HepG2 (cell line): ENCODE measurements around the gene TROAP. TPM values are rescaled to one million over a fixed set of nuclear protein-coding genes. Genes with fewer than 3 reads are reported as not detected.
A peak's percentile ranks its signal among the peaks of the same experiment; 100 is the strongest.

Experiments
- CAMTA2 ChIP-seq: sonication (generic); formaldehyde crosslinking; IDR thresholded peaks from 2 replicates; pipeline ENCODE4 v1.4.0; 2020; ENCODE audit warnings: mild to moderate bottlenecking, missing genetic modification reagents, borderline replicate concordance
- CBX5 ChIP-seq: sonication (generic); formaldehyde crosslinking; IDR thresholded peaks from 2 replicates; pipeline ENCODE4 v1.4.0; 2020; ENCODE audit warnings: missing genetic modification reagents, borderline replicate concordance
- NFE2L1 ChIP-seq: sonication (generic); formaldehyde crosslinking; IDR thresholded peaks from 2 replicates; pipeline ENCODE4 v1.4.0; 2020; ENCODE audit warnings: missing genetic modification reagents, mild to moderate bottlenecking, borderline replicate concordance
- RAD21 ChIP-seq: fragments of 450-650 bp; formaldehyde crosslinking; IDR thresholded peaks from 2 replicates; pipeline ENCODE4 v1.5.0; 2020; ENCODE audit warnings: mild to moderate bottlenecking
- ZBTB38 ChIP-seq: sonication (generic); formaldehyde crosslinking; IDR thresholded peaks from 2 replicates; pipeline ENCODE4 v1.5.1; 2020; ENCODE audit warnings: mild to moderate bottlenecking, missing genetic modification reagents
- ZNF335 ChIP-seq: sonication (generic); formaldehyde crosslinking; IDR thresholded peaks from 2 replicates; pipeline ENCODE4 v1.4.0; 2020; ENCODE audit warnings: missing genetic modification reagents
- ZNF44 ChIP-seq: sonication (generic); formaldehyde crosslinking; IDR thresholded peaks from 2 replicates; pipeline ENCODE4 v1.5.1; 2020; ENCODE audit warnings: mild to moderate bottlenecking, missing genetic modification reagents
- ZNF563 ChIP-seq: sonication (generic); formaldehyde crosslinking; IDR thresholded peaks from 2 replicates; pipeline ENCODE4 v1.8.0; 2022; ENCODE audit warnings: mild to moderate bottlenecking, moderate library complexity, missing genetic modification reagents
- polyA plus RNA-seq, 8 experiments: library from polyadenylated mRNA; depleted of rRNA in 3 of 8; stranded (reverse) in 7 of 8; unstranded in 1 of 8; fragments of >200 nt; fragmentation: Illumina TruSeq in 4 of 8; extraction: Trizol in 4 of 8; gene quantifications; 2 replicates each; pipeline versions ENCODE4 v1.2.1 to v1.2.3, GENCODE V29; 2011 to 2016; ENCODE audit warnings: low read depth in 4 of 8, missing spikeins in 1 of 8, mixed read lengths in 1 of 8; ENCODE audit not compliant: insufficient read depth in 1 of 8
- total RNA-seq, 5 experiments: library from RNA; depleted of rRNA; stranded (reverse); fragments of >200 nt; fragmentation: Illumina TruSeq; extraction: Trizol; gene quantifications; 2 replicates each; pipeline ENCODE4 v1.2.3, GENCODE V29; 2016; ENCODE audit warnings: low read depth in 1 of 5
- TF ChIP-seq, protein P1 (sequence below): sonication (generic); formaldehyde crosslinking; IDR thresholded peaks from 2 replicates; pipeline ENCODE4 v1.5.0; 2020; ENCODE audit warnings: mild to moderate bottlenecking, missing genetic modification reagents, borderline replicate concordance
- TF ChIP-seq, protein P2 (sequence below): fragments of 450-650 bp; IDR thresholded peaks from 2 replicates; pipeline ENCODE4 v1.6.1; 2017; ENCODE audit warnings: mild to moderate bottlenecking
- TF ChIP-seq, protein P3 (sequence below): sonication (generic); formaldehyde crosslinking; IDR thresholded peaks from 2 replicates; pipeline ENCODE4 v1.4.0; 2020; ENCODE audit warnings: mild to moderate bottlenecking, missing genetic modification reagents, borderline replicate concordance

Gene TROAP
- total and polyA plus RNA-seq, 2 of the 13 experiments (the other 11 are each of a cell fraction or from before 2014, with no cell fraction given), result 22.5 to 30.9 TPM

DNA sequence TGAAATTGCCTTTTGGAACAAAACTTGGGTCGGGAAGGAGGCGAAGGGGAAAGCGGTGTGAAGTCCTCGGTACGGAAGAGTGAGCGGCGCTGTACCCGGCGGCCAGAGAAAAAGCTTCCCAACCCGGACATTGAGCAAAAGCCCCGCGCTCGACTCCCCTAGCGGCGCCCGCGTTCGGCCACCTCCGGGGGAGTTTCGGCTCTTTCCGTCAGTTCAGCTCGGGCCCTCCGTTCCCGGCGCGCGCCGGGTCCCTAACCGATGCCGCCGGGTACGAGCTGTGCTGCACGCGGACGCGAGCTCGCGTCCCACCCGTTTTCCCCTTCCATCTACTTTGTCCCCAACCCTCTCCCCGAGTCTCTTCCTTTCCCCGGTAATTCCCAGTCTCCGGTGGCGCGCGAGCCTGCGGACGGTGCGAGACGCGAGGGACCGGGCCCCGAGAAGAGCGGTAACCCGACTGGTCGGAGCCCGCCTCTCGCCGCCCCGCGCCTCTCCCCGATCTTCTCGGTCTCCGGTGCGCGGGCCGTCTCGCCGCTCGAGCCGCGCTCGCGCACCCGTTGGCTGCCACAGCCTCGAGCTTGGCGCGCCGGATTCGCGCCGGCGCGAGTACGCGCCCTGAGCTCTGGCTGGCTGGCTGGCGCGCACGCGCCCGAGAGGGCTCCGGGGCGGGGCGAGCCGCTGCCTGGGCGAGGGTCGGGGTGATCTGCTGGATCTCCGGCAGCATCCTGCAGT, 43.8 kb downstream of the TROAP start (continued):
- TF ChIP-seq, protein P1, sequence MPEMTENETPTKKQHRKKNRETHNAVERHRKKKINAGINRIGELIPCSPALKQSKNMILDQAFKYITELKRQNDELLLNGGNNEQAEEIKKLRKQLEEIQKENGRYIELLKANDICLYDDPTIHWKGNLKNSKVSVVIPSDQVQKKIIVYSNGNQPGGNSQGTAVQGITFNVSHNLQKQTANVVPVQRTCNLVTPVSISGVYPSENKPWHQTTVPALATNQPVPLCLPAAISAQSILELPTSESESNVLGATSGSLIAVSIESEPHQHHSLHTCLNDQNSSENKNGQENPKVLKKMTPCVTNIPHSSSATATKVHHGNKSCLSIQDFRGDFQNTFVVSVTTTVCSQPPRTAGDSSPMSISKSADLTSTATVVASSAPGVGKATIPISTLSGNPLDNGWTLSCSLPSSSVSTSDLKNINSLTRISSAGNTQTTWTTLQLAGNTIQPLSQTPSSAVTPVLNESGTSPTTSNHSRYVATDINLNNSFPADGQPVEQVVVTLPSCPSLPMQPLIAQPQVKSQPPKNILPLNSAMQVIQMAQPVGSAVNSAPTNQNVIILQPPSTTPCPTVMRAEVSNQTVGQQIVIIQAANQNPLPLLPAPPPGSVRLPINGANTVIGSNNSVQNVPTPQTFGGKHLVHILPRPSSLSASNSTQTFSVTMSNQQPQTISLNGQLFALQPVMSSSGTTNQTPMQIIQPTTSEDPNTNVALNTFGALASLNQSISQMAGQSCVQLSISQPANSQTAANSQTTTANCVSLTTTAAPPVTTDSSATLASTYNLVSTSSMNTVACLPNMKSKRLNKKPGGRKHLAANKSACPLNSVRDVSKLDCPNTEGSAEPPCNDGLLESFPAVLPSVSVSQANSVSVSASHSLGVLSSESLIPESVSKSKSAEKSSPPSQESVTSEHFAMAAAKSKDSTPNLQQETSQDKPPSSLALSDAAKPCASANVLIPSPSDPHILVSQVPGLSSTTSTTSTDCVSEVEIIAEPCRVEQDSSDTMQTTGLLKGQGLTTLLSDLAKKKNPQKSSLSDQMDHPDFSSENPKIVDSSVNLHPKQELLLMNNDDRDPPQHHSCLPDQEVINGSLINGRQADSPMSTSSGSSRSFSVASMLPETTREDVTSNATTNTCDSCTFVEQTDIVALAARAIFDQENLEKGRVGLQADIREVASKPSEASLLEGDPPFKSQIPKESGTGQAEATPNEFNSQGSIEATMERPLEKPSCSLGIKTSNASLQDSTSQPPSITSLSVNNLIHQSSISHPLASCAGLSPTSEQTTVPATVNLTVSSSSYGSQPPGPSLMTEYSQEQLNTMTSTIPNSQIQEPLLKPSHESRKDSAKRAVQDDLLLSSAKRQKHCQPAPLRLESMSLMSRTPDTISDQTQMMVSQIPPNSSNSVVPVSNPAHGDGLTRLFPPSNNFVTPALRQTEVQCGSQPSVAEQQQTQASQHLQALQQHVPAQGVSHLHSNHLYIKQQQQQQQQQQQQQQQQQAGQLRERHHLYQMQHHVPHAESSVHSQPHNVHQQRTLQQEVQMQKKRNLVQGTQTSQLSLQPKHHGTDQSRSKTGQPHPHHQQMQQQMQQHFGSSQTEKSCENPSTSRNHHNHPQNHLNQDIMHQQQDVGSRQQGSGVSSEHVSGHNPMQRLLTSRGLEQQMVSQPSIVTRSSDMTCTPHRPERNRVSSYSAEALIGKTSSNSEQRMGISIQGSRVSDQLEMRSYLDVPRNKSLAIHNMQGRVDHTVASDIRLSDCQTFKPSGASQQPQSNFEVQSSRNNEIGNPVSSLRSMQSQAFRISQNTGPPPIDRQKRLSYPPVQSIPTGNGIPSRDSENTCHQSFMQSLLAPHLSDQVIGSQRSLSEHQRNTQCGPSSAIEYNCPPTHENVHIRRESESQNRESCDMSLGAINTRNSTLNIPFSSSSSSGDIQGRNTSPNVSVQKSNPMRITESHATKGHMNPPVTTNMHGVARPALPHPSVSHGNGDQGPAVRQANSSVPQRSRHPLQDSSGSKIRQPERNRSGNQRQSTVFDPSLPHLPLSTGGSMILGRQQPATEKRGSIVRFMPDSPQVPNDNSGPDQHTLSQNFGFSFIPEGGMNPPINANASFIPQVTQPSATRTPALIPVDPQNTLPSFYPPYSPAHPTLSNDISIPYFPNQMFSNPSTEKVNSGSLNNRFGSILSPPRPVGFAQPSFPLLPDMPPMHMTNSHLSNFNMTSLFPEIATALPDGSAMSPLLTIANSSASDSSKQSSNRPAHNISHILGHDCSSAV, result no peak
- TF ChIP-seq CBX5 (CRISPR knock-in tag) (no peak), CAMTA2 (CRISPR knock-in tag) (no peak), ZNF563 (CRISPR knock-in tag) (0 out of 2 replicates have a peak, but pooled peaks have one; percentile 78), ZNF44 (no peak), NFE2L1 (CRISPR knock-in tag) (no peak), ZNF335 (CRISPR knock-in tag) (peak; percentile 54; the same call in 1 of the 2 replicates), ZBTB38 (CRISPR knock-in tag) (no peak; the same call in 1 of the 2 replicates), RAD21 (CRISPR knock-in tag) (peak; percentile 55; the same call in 1 of the 2 replicates)
- TF ChIP-seq, protein P2, sequence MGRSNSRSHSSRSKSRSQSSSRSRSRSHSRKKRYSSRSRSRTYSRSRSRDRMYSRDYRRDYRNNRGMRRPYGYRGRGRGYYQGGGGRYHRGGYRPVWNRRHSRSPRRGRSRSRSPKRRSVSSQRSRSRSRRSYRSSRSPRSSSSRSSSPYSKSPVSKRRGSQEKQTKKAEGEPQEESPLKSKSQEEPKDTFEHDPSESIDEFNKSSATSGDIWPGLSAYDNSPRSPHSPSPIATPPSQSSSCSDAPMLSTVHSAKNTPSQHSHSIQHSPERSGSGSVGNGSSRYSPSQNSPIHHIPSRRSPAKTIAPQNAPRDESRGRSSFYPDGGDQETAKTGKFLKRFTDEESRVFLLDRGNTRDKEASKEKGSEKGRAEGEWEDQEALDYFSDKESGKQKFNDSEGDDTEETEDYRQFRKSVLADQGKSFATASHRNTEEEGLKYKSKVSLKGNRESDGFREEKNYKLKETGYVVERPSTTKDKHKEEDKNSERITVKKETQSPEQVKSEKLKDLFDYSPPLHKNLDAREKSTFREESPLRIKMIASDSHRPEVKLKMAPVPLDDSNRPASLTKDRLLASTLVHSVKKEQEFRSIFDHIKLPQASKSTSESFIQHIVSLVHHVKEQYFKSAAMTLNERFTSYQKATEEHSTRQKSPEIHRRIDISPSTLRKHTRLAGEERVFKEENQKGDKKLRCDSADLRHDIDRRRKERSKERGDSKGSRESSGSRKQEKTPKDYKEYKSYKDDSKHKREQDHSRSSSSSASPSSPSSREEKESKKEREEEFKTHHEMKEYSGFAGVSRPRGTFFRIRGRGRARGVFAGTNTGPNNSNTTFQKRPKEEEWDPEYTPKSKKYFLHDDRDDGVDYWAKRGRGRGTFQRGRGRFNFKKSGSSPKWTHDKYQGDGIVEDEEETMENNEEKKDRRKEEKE, result no peak
- TF ChIP-seq, protein P3, sequence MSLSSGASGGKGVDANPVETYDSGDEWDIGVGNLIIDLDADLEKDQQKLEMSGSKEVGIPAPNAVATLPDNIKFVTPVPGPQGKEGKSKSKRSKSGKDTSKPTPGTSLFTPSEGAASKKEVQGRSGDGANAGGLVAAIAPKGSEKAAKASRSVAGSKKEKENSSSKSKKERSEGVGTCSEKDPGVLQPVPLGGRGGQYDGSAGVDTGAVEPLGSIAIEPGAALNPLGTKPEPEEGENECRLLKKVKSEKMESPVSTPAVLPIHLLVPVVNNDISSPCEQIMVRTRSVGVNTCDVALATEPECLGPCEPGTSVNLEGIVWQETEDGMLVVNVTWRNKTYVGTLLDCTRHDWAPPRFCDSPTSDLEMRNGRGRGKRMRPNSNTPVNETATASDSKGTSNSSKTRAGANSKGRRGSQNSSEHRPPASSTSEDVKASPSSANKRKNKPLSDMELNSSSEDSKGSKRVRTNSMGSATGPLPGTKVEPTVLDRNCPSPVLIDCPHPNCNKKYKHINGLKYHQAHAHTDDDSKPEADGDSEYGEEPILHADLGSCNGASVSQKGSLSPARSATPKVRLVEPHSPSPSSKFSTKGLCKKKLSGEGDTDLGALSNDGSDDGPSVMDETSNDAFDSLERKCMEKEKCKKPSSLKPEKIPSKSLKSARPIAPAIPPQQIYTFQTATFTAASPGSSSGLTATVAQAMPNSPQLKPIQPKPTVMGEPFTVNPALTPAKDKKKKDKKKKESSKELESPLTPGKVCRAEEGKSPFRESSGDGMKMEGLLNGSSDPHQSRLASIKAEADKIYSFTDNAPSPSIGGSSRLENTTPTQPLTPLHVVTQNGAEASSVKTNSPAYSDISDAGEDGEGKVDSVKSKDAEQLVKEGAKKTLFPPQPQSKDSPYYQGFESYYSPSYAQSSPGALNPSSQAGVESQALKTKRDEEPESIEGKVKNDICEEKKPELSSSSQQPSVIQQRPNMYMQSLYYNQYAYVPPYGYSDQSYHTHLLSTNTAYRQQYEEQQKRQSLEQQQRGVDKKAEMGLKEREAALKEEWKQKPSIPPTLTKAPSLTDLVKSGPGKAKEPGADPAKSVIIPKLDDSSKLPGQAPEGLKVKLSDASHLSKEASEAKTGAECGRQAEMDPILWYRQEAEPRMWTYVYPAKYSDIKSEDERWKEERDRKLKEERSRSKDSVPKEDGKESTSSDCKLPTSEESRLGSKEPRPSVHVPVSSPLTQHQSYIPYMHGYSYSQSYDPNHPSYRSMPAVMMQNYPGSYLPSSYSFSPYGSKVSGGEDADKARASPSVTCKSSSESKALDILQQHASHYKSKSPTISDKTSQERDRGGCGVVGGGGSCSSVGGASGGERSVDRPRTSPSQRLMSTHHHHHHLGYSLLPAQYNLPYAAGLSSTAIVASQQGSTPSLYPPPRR (CRISPR knock-in tag), result peak; percentile 58; the same call in 1 of the 2 replicates
